CD4-positive, alpha-beta T cell treated with Interleukin-17A for 1 hour (primary cell): ENCODE measurements around the gene PTTG1IP.

Source experiments
- DNase-seq: peaks from one replicate; pipeline ENCODE4 v3.0.0-alpha.2; 2020

PTTG1IP gene

DNA sequence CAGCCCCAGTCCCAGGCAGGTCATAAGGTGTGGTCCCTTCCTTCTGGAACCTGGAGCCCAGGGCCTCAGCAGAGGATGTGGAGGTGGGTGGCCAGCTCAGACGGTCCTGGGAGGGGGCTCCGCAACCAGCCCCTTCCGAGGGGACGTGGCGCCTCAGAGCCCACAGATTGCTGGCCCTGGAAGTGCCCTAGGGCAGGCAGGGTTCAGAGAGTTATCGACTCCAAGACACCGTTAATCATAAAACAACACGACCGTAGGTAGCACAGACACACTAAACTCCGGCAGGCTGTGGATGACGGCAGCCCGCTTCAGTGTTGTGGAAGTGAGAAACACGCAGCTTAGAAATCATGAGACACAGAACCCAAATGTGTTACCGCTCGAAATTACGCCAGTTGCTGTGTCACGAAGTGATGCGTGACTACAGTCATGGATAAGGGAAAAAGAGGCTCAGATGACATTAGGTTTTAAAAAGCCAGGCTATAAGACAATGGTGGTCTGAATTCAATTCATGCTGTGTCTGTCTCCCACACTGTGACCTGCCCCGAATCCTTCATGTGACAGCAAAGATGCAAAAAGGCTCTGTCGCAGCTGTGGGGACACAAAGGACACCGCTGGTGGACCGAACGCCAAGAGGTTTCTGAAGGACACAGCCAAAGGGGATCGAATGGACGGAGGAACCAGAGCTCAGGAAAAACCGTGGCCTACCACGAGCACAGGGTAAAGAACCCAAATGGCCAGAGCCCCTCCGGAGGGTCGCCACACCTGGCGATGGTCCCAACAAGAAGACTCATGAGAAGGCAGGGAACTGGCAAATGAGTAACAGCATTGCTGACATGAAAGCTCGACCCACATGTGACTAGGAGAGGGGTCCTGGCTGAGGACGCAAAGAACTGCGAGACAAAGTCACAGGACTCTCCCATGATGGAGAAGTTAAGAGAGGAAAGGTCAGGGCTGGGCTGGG lies 53.9 kb downstream of the PTTG1IP start:
- no peak for DNase-seq

GRCh38 chr21:44818640-44819011 lies 54.9 kb downstream of the PTTG1IP start:
- DNase-seq = no peak

GRCh38 chr21:44817914-44818639 lies 55.4 kb downstream of the PTTG1IP start, which contains the start of gene SUMO3:
TSS of gene SUMO3 (minus strand) at chr21:44818062. CDS start at chr21:44817968, 94 bp downstream.
- DNase-seq = peak; percentile 91

- peak; percentile 93 for DNase-seq
Measured at GRCh38 chr21:44817506-44817880, 56.0 kb downstream of the PTTG1IP start.

DNA sequence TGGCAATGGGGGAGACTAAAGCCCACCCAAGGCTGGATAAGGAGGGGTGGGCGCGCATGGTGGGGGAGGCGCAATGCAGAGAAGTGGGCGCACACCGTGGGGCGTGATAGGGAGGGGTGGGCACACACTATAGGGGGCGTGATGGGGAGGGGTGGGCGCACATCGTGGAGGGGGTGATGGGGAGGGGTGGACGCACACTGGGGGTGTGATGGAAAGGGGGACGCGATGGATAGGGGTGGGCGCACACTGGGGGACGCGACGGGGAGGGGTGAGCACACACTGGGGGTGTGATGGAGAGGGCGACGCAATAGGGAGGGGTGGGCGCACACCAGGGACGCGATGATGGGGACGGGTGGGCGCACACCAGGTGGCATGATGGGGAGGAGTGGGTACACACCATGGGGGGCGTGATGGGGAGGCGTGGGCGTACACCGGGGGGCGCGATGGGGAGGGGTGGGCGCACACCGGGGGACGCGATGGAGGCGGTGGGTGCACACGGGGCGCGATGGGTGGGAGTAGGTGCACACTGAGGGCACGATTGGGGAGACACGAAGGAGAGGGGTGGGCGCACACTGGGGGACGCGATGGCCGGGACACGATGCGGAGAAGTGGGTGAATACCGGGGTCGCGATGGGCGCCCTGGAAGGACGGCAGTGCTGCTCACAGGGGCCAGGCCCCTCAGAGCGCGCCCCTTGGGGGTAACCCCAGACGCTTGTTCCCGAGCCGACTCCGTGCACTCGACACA lies 56.6 kb downstream of the PTTG1IP start:
- DNase-seq = no peak

GRCh38 chr21:44815852-44816628 lies 57.5 kb downstream of the PTTG1IP start:
- no peak for DNase-seq

GRCh38 chr21:44815225-44815624 lies 58.3 kb downstream of the PTTG1IP start:
- no peak for DNase-seq

GRCh38 chr21:44814498-44815023 lies 58.9 kb downstream of the PTTG1IP start:
- no peak for DNase-seq

GRCh38 chr21:44813727-44814126 lies 59.8 kb downstream of the PTTG1IP start:
- no peak for DNase-seq

DNA sequence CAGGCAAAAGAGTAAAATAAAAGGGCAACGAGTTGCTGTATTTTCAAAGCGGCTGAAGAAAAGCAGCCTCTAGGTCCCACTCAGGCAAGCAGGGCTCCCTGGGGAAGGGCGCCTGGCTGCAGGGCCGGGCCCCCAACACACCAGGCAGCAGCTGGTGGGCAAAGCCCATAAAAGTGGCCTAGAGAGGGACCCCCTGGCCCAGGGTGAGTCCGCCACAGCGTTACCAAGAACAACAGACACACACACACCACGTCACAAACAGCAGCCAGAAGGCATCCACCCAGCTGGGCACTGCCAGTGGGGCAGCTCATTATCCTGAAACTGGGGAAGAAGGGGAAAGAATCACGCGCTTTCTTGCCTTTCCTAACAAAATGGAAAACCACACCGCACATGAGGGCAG lies 60.3 kb downstream of the PTTG1IP start:
- no peak for DNase-seq

GRCh38 chr21:44812640-44813039 lies 60.9 kb downstream of the PTTG1IP start:
- no peak for DNase-seq

DNA sequence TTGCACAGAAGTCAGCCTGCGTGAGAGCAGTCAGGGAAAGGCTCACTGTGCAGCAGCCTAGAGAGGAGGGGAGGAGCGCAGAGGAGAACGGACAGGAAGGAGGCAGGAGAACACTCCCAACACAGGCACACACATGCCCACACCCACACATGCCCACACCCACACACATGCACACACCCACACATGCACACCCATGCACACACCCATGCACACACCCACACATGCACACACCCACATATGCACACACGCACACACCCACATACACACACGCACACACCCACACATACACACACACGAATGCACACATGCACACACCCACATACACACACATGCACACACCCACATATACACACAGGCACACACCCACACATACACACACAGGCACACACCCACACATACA lies 62.7 kb downstream of the PTTG1IP start:
- no peak for DNase-seq

GRCh38 chr21:44805859-44806258 lies 67.6 kb downstream of the PTTG1IP start:
- no peak for DNase-seq

- DNase-seq = no peak
Measured at GRCh38 chr21:44805226-44805625, 68.3 kb downstream of the PTTG1IP start.

- no peak for DNase-seq
Measured at GRCh38 chr21:44804762-44805161, 68.7 kb downstream of the PTTG1IP start.

GRCh38 chr21:44803651-44804050 lies 69.8 kb downstream of the PTTG1IP start:
- no peak for DNase-seq

DNA sequence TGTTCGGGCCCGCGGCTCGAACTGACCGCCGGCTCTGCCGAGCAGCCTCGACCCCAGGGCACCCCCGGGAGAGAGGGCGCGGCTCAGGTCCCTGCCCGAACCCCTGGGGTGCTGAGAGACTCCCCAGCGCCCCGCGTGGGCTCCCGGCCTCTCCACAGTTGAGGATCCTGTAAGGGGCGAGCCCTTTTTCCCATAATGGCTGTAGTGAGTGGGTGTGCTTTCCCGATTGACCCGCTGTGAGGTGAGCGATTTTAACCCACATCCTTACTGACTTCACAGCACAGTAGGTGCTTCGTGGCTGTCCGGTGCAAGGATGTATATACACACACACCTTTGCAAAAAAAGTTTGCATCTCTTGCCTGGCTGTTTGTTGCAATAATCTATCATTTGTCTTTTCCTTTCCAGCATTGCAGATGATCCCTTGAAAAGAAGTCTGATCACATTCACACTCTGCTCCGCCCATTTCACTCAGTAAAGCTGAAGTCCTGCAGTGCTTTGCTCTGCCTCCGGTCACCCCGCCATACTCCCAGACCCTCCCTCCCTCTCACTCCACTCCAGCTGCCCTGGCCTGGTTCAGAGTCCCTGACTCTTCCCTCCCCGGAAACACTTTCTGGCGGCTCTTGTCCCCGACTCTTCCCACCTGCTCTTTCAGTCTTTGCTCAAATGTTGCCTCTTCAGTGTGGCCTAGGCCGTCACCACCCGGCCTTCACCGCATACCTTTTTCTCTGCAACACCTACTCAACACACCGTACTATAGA lies 70.9 kb downstream of the PTTG1IP start:
- DNase-seq = no peak

DNA sequence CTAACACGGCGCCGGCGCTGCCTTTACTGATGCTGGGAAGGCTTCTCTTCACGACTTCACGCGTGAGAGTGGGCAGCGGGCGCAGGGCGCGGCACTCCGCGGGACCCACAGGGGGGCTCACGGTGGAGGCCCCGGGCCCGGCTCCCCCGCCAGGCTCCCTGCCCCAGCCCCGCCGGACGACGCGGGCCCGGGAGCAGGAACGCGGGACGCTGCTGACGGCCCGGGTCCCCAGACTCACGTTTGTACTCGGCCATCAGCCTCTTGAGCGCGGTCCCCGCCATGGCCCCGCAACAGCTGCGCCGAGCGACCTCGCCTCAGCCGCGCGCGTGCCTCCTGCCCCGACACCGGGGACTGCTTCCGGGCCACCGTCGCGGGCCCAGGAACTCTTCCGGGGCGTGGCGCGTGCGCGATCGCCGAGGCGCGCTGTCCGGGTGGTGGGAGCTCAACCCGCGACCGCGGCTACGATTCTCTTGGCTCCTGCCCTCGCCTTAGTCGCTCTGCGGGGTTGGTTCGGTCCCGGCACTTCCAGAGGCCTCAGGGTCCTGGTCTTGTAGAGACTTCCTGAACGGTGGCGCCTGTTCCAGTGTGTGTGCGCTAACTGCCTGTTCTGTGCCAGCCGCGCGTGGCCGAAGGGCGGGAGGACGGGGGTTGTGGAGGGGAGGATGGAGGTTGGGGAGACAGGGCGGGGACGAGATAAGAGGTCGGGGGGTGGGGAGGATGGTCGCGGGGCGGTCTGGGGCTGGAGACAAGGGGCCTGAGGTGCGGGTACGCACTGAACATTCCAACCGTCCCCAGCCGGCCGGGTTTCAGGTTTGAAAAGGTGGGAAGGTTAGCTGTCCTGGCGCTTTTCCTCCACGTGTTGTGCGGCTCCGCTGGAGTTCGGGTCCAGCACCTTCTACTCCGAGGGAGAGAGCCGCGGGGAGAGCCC lies 71.8 kb downstream of the PTTG1IP start, which contains the start of gene UBE2G2:
Gene UBE2G2 (minus strand): TSS at position 353 of the 928 bp plus-strand sequence. CDS start 72 bp downstream, at position 281.
- DNase-seq = peak; percentile 90

DNA sequence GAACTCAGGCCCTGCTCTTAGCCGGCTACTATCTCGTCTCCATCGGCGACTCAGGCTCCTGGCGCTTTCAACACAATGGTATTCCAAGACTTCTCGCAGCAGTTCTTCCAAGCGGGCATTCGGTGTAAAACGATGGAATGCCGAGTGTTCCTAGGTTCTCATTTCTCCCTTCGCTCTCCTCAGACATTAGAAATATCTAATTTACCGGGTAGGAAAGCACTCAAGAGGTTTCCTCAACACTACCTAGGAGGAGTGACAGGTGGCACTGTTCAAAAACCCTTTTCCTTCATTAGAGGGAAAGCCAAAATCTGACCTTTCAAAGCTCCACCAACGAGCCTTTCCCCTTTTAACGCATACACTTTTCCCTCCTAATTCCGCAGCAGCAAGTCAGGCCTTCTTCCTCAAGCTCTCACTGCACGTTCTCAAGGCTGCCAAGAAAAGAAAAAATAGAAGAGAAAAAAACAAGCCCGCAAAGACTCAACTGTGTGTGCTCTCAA lies 72.5 kb downstream of the PTTG1IP start:
- DNase-seq = peak; percentile 65

- peak; percentile 29 for DNase-seq
Measured at GRCh38 chr21:44800103-44800502, 73.4 kb downstream of the PTTG1IP start.
